GM19099 (cell line): ENCODE data around the gene COTL1.

ENCODE experiments used
- POLR2A ChIP-seq: IDR thresholded peaks from 3 replicates; pipeline ENCODE4 v1.6.1; 2011; ENCODE audit warnings: low read depth; ENCODE audit not compliant: insufficient read length; ENCODE audit errors: extremely low read depth

COTL1 gene

DNA sequence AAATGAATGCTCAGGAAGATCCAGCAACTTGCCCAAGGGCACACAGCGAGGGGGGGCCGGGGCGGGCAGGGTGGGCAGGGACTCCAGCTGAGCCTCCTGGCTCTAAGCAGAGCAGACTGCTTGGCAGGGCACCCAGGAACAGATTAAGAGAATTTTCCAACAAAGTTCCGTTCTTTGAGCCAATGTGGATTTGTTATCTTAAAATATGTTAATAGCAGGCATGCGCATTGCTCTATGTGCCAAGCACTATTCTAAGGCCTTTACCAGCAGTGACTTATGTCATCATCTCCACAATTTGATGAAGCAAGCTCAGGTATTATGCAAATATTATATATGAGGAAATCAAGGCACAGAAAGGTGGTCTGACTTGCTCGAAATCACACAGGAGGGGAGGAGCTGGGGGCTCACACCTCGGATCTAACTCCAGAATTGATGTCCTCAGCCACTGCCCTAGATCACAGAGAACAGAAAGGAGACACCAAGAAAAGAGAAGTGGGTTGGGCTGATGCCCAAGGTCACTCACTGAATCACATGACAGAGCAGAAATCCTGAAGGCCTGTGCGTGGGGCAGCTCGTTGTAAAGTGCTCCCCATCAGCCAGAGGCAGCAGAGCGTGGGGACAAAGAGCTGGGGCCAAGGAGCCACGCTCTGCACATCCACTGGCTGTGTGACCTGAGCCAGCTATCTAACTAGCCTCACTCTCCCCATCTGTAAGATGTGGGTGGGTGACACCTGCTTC lies 90.2 kb downstream of the COTL1 start:
- TF ChIP-seq POLR2A, result no peak

DNA sequence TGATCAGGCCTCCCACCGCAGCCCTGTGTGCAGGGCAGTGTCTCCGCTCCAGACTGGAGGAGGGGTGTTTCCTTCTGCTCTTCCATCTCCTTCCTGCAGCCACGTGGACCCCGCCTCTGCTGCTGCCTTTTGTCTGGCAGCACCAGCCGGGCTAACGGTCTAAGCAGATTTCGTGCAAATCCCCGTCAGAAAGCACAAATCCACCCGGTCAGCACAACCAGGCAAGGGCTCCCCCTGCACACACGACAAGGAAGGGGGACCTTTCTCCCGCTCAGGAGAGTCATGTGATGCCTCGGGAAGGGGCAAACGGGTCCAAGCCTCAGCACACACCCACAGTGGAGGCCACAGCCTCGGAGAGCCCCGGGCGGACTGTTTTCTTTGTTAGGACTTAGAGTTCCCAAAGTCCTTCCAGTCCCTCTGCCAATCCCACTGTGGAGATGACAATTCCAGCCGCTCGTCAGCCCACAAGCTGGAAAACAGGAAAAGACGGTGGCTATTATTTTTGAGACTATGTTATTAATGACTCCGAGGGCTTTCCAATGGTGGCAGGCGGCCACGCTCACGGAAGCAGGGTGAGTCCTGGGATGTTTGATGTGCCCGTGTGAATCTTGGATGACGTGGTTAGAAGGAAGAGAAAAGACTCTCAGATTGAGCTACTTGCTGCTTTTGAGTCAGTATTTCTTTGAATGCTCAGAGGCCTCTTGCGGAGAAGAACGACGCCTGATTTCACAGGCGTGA lies 90.9 kb downstream of the COTL1 start:
- TF ChIP-seq POLR2A, result no peak

DNA sequence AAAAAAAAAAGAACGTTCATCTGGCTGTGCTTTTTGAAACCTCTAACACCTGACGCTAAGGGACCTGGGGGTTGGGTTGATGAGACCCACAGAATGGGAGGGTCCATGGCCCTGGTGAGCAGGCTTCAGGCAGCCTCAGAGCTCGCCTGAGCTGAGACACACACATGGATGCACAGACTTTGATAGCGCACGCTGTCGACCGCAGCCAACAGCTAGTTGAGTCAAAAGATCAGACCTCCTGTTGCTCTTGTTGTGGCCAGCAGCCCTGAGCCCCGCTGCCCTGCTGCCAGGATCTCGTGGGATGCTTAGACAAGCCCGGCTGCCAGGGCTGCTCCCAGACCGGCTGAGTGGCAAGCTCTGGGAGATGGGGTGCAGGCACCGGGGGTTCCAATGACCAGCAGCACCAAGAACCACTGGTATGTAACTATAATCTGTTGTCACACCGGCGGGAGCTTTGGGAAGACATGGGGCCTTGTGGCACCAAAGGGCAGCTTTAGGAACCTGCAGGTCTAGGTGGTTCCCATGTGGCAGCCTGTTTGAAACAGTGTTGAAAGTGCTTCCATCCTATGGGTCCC lies 93.4 kb downstream of the COTL1 start:
- no peak for TF ChIP-seq POLR2A

DNA sequence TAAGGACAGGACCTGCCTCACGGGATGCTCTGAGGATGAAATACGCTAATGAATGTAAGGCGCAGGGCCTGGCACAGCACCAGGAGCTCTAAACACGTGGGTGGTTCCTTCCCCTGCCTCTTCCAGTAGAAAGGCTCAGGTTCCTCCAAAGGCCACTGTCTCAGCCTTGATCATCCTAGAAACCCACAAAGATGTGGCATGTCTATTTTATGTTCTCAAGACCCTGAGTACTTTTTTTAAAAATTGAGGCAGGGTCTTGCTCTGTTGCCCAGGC lies 96.4 kb downstream of the COTL1 start:
- no peak for TF ChIP-seq POLR2A

DNA sequence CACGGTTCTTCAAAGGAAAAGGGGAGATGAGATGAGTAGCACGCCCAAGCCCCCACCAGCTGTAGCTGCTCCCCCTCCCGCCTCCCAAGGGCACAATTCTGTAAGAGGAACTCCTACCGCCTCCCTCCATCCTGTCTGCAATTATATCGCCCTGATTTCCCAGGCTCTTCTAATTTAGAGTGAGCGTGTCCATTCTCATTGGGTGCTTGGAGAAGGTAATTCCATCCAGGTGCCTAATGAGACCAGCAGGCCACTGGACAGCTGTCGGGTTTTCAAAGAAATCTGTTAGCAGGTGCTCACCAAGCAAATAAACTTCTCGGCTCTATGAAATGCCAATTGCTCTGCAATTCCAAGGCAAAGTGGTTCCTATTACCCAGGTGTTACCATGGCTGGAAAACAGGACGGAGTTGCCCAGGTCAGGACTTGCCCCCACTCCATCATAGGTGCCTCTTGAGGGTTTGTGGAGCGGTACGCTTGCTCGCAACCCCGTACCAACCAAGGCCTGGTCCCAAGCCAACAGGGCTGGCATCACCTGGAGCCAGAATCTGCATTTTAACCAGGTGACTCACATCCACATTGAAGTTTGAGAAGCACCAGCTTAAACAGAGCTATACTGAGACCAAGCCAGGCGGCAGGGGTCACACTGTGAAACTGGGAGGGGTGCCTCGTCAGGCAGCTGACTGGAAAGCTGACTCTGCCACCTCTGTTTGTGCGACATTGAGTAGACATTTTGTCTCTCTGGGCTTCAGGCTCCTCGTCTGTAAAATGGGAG lies 97.0 kb downstream of the COTL1 start:
- TF ChIP-seq POLR2A, result no peak

- no peak for TF ChIP-seq POLR2A
These were observed 98.0 kb downstream of the COTL1 start for GRCh38 chr16:84519855-84520254.

- TF ChIP-seq POLR2A, result no peak
These were observed 99.0 kb downstream of the COTL1 start for GRCh38 chr16:84518804-84519341.

- TF ChIP-seq POLR2A, result no peak
These were observed 100.5 kb downstream of the COTL1 start for GRCh38 chr16:84517366-84517765.
